Liver (tissue), 9 donors: ENCODE data around the gene FAM219A. TPM values are rescaled to one million over a fixed set of nuclear protein-coding genes. Genes with fewer than 3 reads are reported as not detected.
"Not testable (repeated sequence)": the region's sequence is repeated elsewhere in the genome, so short reads cannot be mapped to it uniquely, and the experiment has no call there.

ENCODE experiments used
- DNase-seq: peaks from one replicate; pipeline ENCODE4 v3.0.0-alpha.2; 2017; ENCODE audit warnings: low spot score
- H3K27ac ChIP-seq, 2 donors: one replicate each; pipeline ENCODE4 v1.7.0; 2013; ENCODE audit warnings: inconsistent platforms in 2 of 2, low read length in 2 of 2, control low read depth in 1 of 2, low read depth in 1 of 2, mild to moderate bottlenecking in 1 of 2
- H3K27me3 ChIP-seq, 4 donors: one replicate each; pipeline versions ENCODE4 v1.6.1 to v1.7.0; 2013; ENCODE audit warnings: low read length in 3 of 4, inconsistent platforms in 1 of 4, mild to moderate bottlenecking in 1 of 4, moderate library complexity in 1 of 4; ENCODE audit not compliant: control insufficient read depth in 4 of 4, insufficient read depth in 4 of 4
- H3K36me3 ChIP-seq, 4 donors: one replicate each; pipeline versions ENCODE4 v1.6.1 to v1.7.0; 2013; ENCODE audit warnings: low read length in 3 of 4, mild to moderate bottlenecking in 3 of 4, low read depth in 1 of 4, moderate library complexity in 1 of 4; ENCODE audit not compliant: control insufficient read depth in 4 of 4, insufficient read depth in 3 of 4
- H3K4me1 ChIP-seq, 4 donors: one replicate each; pipeline versions ENCODE4 v1.6.1 to v1.7.0; 2013; ENCODE audit warnings: low read length in 3 of 4, mild to moderate bottlenecking in 3 of 4, moderate library complexity in 1 of 4; ENCODE audit not compliant: control insufficient read depth in 4 of 4, insufficient read depth in 4 of 4
- H3K4me3 ChIP-seq, 3 donors: one replicate each; pipeline versions ENCODE4 v1.6.1 to v1.7.0; 2013; ENCODE audit warnings: low read length in 3 of 3, control low read depth in 1 of 3, low read depth in 1 of 3, mild to moderate bottlenecking in 1 of 3
- H3K9ac ChIP-seq, 2 donors: one replicate each; pipeline ENCODE4 v1.7.0; 2013; ENCODE audit warnings: low read length in 2 of 2, mild to moderate bottlenecking in 2 of 2, moderate library complexity in 2 of 2, control low read depth in 1 of 2, low read depth in 1 of 2
- H3K9me3 ChIP-seq, 4 donors: one replicate each; pipeline versions ENCODE4 v1.6.1 to v1.7.0; 2013; ENCODE audit warnings: low read length in 3 of 4; ENCODE audit not compliant: control insufficient read depth in 4 of 4
- ATF3 ChIP-seq: IDR thresholded peaks from 2 replicates; pipeline ENCODE4 v1.6.1; 2016; ENCODE audit warnings: antibody characterized with exemption
- CTCF ChIP-seq: fragments of 150-350 bp; IDR thresholded peaks from 2 replicates; pipeline ENCODE4 v1.5.1; 2017; ENCODE audit warnings: improper control_type of control experiment, low read depth, low read length; ENCODE audit not compliant: missing input control
- EGR1 ChIP-seq, 2 donors: IDR thresholded peaks; 2 replicates each; pipeline ENCODE4 v1.6.1; 2016 to 2018; ENCODE audit warnings: antibody characterized with exemption in 2 of 2, low read depth in 2 of 2
- FOXA1 ChIP-seq: IDR thresholded peaks from 2 replicates; pipeline ENCODE4 v1.6.1; 2016; ENCODE audit warnings: antibody characterized with exemption
- FOXA2 ChIP-seq: IDR thresholded peaks from 2 replicates; pipeline ENCODE4 v1.6.1; 2016; ENCODE audit warnings: antibody characterized with exemption
- JUND ChIP-seq, 2 donors: IDR thresholded peaks; 2 replicates each; pipeline ENCODE4 v1.6.1; 2016; ENCODE audit warnings: antibody characterized with exemption in 2 of 2
- NR2F2 ChIP-seq: IDR thresholded peaks from 2 replicates; pipeline ENCODE4 v1.6.1; 2016; ENCODE audit warnings: antibody characterized with exemption
- RAD21 ChIP-seq, 2 donors: IDR thresholded peaks; 2 replicates each; pipeline ENCODE4 v1.6.1; 2016; ENCODE audit warnings: antibody characterized with exemption in 2 of 2, mild to moderate bottlenecking in 2 of 2
- RXRA ChIP-seq, 2 donors: IDR thresholded peaks; 2 replicates each; pipeline ENCODE4 v1.6.1; 2017 to 2018; ENCODE audit warnings: antibody characterized with exemption in 2 of 2, mild to moderate bottlenecking in 1 of 2
- SP1 ChIP-seq: IDR thresholded peaks from 2 replicates; pipeline ENCODE4 v1.6.1; 2018; ENCODE audit warnings: antibody characterized with exemption, mild to moderate bottlenecking
- TAF1 ChIP-seq: conservative IDR thresholded peaks from 2 replicates; pipeline ENCODE4 v1.6.1; 2016; ENCODE audit warnings: antibody characterized with exemption, mild to moderate bottlenecking
- ZBTB33 ChIP-seq: IDR thresholded peaks from 2 replicates; pipeline ENCODE4 v1.6.1; 2016; ENCODE audit warnings: antibody characterized with exemption
- WGBS: extraction: QIAGEN DNeasy Blood & Tissue Kit; methylation state at CpG from one replicate; pipeline ENCODE4 v1.1.7; 2013; 5-methylcytosine and 5-hydroxymethylcytosine counted together
- polyA plus RNA-seq, 2 donors: library from polyadenylated mRNA; stranded (reverse) in 1 of 2; unstranded in 1 of 2; fragments of 200-250 nt in 1 of 2; fragments of >200 nt in 1 of 2; fragmentation: Nextera tagmentation in 1 of 2; extraction: Ambion mirVana in 1 of 2; gene quantifications; one replicate each; pipeline versions ENCODE4 v1.2.1 to v1.2.3, GENCODE V29; 2013 to 2015
- total RNA-seq, 2 donors: library from RNA; depleted of rRNA; stranded (reverse); fragments of >200 nt; gene quantifications; one replicate each; pipeline ENCODE4 v1.2.3, GENCODE V29; 2014
- donor health status: healthy.
- donor health status: healthy.
- donor health status: healthy.
- donor health status: healthy.
- donor health status: healthy.

The FAM219A gene
- total and polyA plus RNA-seq, 4 donors: 1.6 to 3.6 (median 2.4) TPM

GRCh38 chr9:34484678-34485077 lies 26.3 kb upstream of the FAM219A start:
- DNase-seq: no peak
- TF ChIP-seq FOXA1: no peak
- TF ChIP-seq ATF3: no peak
- TF ChIP-seq EGR1 (IDR thresholded peaks at IDR 0.05; ENCODE audit: low read depth in 2 of 2): no peak
- no peak for TF ChIP-seq CTCF
- TF ChIP-seq ZBTB33: no peak
- Histone ChIP-seq H3K27me3 (peaks cover 0 to 5% (median 0%) of the 10 kb centered on the region in 4 donors), H3K36me3 (no peaks in the 10 kb centered on the region), H3K9me3 (no peaks in the 10 kb centered on the region), H3K27ac (no peak overlapping the region), H3K9ac (no peak overlapping the region), H3K4me1 (no peaks in the 10 kb centered on the region), H3K4me3 (no peak overlapping the region)

DNA sequence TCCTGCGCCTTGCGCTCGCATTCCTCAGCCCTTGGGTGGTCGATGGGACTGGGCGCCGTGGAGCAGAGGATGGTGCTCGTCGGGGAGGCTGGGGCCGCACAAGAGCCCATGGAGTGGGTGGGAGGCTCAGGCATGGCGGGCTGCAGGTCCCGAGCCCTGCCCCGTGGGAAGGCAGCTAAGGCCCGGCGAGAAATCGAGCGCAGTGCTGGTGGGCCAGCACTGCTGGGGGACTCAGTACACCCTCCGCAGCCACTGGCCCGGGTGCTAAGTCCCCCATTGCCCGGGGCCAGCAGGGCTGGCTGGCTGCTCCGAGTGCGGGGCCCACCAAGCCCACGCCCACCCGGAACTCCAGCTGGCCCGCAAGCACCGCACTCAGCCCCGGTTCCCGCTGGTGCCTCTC lies 24.4 kb upstream of the FAM219A start:
- not testable (repeated sequence) for H3K9ac ChIP-seq, H3K4me1 ChIP-seq, H3K27ac ChIP-seq, H3K36me3 ChIP-seq, H3K9me3 ChIP-seq, H3K27me3 ChIP-seq, DNase-seq, H3K4me3 ChIP-seq
- WGBS: 95% methylated on average over 25 of the region's 27 CpGs

GRCh38 chr9:34481620-34482019 lies 23.2 kb upstream of the FAM219A start:
- not testable (repeated sequence) for H3K4me1 ChIP-seq, H3K9ac ChIP-seq, H3K27me3 ChIP-seq, DNase-seq, H3K36me3 ChIP-seq, H3K27ac ChIP-seq, H3K4me3 ChIP-seq, H3K9me3 ChIP-seq
- 82% methylated on average over 13 of the region's 13 CpGs for WGBS

DNA sequence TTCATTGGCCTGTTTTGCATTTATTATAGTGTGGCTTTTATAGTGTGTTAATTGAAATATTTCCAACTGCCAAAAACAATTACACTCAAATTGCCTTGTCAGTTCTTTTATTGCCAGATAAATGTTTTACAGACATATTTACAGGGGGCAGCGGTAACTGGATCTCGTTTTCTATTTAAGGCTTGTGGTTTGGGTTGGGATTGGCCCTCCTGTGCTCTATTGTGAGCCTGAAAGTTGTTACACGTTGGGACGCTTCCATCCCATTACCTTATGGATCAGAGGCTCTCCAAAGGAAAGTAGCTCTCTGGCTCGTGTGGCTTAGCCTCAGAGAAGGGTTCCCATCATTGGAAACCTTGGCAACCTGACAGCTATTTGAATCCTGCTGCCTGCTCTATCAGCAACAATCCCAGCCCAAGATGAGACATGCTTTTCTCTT lies 21.1 kb upstream of the FAM219A start:
- Histone ChIP-seq H3K27ac (no peak overlapping the region), H3K9ac (no peak overlapping the region), H3K36me3 (no peaks in the 10 kb centered on the region), H3K27me3 (no peaks in the 10 kb centered on the region), H3K4me1 (no peaks in the 10 kb centered on the region), H3K4me3 (no peak overlapping the region), H3K9me3 (no peaks in the 10 kb centered on the region)
- WGBS: 70% methylated on average over 5 of the region's 5 CpGs
- no peak for DNase-seq
- TF ChIP-seq RAD21 (IDR thresholded peaks at IDR 0.05) (no peak), RXRA (IDR thresholded peaks at IDR 0.05) (no peak), JUND (IDR thresholded peaks at IDR 0.05) (no peak), ATF3 (no peak), TAF1 (no peak), SP1 (no peak), CTCF (no peak), NR2F2 (no peak), FOXA2 (no peak), ZBTB33 (no peak)
